Measurements from ENCODE around the gene MYO5C. TPM values are rescaled to one million over a fixed set of nuclear protein-coding genes. Genes with fewer than 3 reads are reported as not detected.

Gene MYO5C
- total RNA-seq, 1 donor from 2014 or later = 23.0 TPM

- no peak for TF ChIP-seq CTCF (IDR thresholded peaks at IDR 0.05; ENCODE audit: unreplicated experiment)
- no peaks in the 10 kb centered on the region for H3K27me3 Mint-ChIP-seq (ENCODE audit: low read depth)
- H3K27ac Mint-ChIP-seq = no peak overlapping the region
- no peak overlapping the region for H3K4me3 Mint-ChIP-seq
- peaks cover 4% of the 10 kb centered on the region for H3K36me3 Mint-ChIP-seq
- no peak for DNase-seq (ENCODE audit: low spot score in 2 of 2, unreplicated experiment in 2 of 2)
- H3K4me1 Mint-ChIP-seq = no peaks in the 10 kb centered on the region
- H3K9me3 Mint-ChIP-seq = no peaks in the 10 kb centered on the region
Observed at GRCh38 chr15:52155878-52156277, 139.7 kb downstream of the MYO5C start.

GRCh38 chr15:52154896-52155865 is 140.4 kb downstream of the MYO5C start:
- H3K9me3 Mint-ChIP-seq = no peaks in the 10 kb centered on the region
- no peaks in the 10 kb centered on the region for H3K27me3 Mint-ChIP-seq (ENCODE audit: low read depth)

GRCh38 chr15:52153900-52154895 is 141.4 kb downstream of the MYO5C start:
- Mint-ChIP-seq H3K27me3 (ENCODE audit: low read depth) (no peaks in the 10 kb centered on the region), H3K4me3 (no peak overlapping the region), H3K27ac (no peak overlapping the region)

More at GRCh38 chr15:52154896-52155865, 140.4 kb downstream of the MYO5C start:
- DNase-seq (ENCODE audit: low spot score in 2 of 2, unreplicated experiment in 2 of 2) = no peak
- Mint-ChIP-seq H3K4me3 (no peak overlapping the region), H3K27ac (no peak overlapping the region), H3K36me3 (peaks cover 3% of the 10 kb centered on the region), H3K4me1 (no peaks in the 10 kb centered on the region)
- TF ChIP-seq CTCF (IDR thresholded peaks at IDR 0.05; ENCODE audit: unreplicated experiment) = no peak

GRCh38 chr15:52151353-52151752 is 144.3 kb downstream of the MYO5C start:
- Mint-ChIP-seq H3K27me3 (ENCODE audit: low read depth) (no peaks in the 10 kb centered on the region), H3K27ac (no peak overlapping the region), H3K4me1 (no peaks in the 10 kb centered on the region), H3K9me3 (no peaks in the 10 kb centered on the region), H3K4me3 (no peak overlapping the region), H3K36me3 (peaks cover 6% of the 10 kb centered on the region)
- DNase-seq (ENCODE audit: low spot score in 2 of 2, unreplicated experiment in 2 of 2) = no peak
- TF ChIP-seq CTCF (IDR thresholded peaks at IDR 0.05; ENCODE audit: unreplicated experiment) = no peak

More at GRCh38 chr15:52153900-52154895, 141.4 kb downstream of the MYO5C start:
- Mint-ChIP-seq H3K9me3 (no peaks in the 10 kb centered on the region), H3K4me1 (no peaks in the 10 kb centered on the region), H3K36me3 (peaks cover 5% of the 10 kb centered on the region)
- TF ChIP-seq CTCF (IDR thresholded peaks at IDR 0.05; ENCODE audit: unreplicated experiment) = no peak
- DNase-seq (ENCODE audit: low spot score in 2 of 2, unreplicated experiment in 2 of 2) = no peak

GRCh38 chr15:52150871-52151270 is 144.7 kb downstream of the MYO5C start:
- Mint-ChIP-seq H3K27me3 (ENCODE audit: low read depth) (no peaks in the 10 kb centered on the region), H3K4me1 (no peaks in the 10 kb centered on the region), H3K4me3 (no peak overlapping the region), H3K27ac (no peak overlapping the region), H3K9me3 (no peaks in the 10 kb centered on the region), H3K36me3 (peaks cover 9% of the 10 kb centered on the region)
- TF ChIP-seq CTCF (IDR thresholded peaks at IDR 0.05; ENCODE audit: unreplicated experiment) = no peak
- DNase-seq (ENCODE audit: low spot score in 2 of 2, unreplicated experiment in 2 of 2) = no peak
